ENCODE data around the gene PLXDC2.

PLXDC2 gene

GRCh38 chr10:20144268-20144667 is 328.0 kb downstream of the PLXDC2 start:
- H4K20me1 ChIP-seq (ENCODE audit: insufficient read depth, low read length, poor library complexity, severe bottlenecking): no peaks in the 10 kb centered on the region
- H3K9me3 ChIP-seq (ENCODE audit: insufficient read depth, low read depth, low read length): no peaks in the 10 kb centered on the region
- no peak overlapping the region for H3K9ac ChIP-seq (ENCODE audit: low read depth, low read length, poor library complexity, severe bottlenecking)
- no peaks in the 10 kb centered on the region for H3K9me2 ChIP-seq (replicated peaks; ENCODE audit: low read depth, low read length)
- H3K4me1 ChIP-seq (ENCODE audit: insufficient read depth, low read length, poor library complexity, severe bottlenecking): no peaks in the 10 kb centered on the region
- TF ChIP-seq CTCF (conservative IDR thresholded peaks at IDR 0.05; ENCODE audit: low read length): no peak
- no peak for TF ChIP-seq EZH2phosphoT487 (IDR thresholded peaks at IDR 0.05; ENCODE audit: borderline replicate concordance)
- no peaks in the 10 kb centered on the region for H3F3A ChIP-seq (ENCODE audit: low read depth)
- no peak overlapping the region for H3K4me2 ChIP-seq (ENCODE audit: low read depth, low read length, poor library complexity, severe bottlenecking)
- no peak overlapping the region for H2AFZ ChIP-seq (ENCODE audit: low read length)
- H3K4me3 ChIP-seq (ENCODE audit: low read length, poor library complexity, severe bottlenecking): no peak overlapping the region
- H3K27me3 ChIP-seq (ENCODE audit: insufficient read depth, low read length, poor library complexity, severe bottlenecking): no peaks in the 10 kb centered on the region
- H3K36me3 ChIP-seq (ENCODE audit: insufficient read depth, low read length): no peaks in the 10 kb centered on the region
- no peaks in the 10 kb centered on the region for H3K79me2 ChIP-seq (ENCODE audit: insufficient read depth, low read length)

- H3K9ac ChIP-seq (ENCODE audit: low read depth, low read length, poor library complexity, severe bottlenecking): no peak overlapping the region
- no peaks in the 10 kb centered on the region for H3K27me3 ChIP-seq (ENCODE audit: insufficient read depth, low read length, poor library complexity, severe bottlenecking)
- H3K4me2 ChIP-seq (ENCODE audit: low read depth, low read length, poor library complexity, severe bottlenecking): no peak overlapping the region
- no peak overlapping the region for H3K4me3 ChIP-seq (ENCODE audit: low read length, poor library complexity, severe bottlenecking)
- H2AFZ ChIP-seq (ENCODE audit: low read length): no peak overlapping the region
- H3K9me2 ChIP-seq (replicated peaks; ENCODE audit: low read depth, low read length): no peaks in the 10 kb centered on the region
- no peaks in the 10 kb centered on the region for H3K9me3 ChIP-seq (ENCODE audit: insufficient read depth, low read depth, low read length)
- no peak for TF ChIP-seq CTCF (conservative IDR thresholded peaks at IDR 0.05; ENCODE audit: low read length)
- TF ChIP-seq EZH2phosphoT487 (IDR thresholded peaks at IDR 0.05; ENCODE audit: borderline replicate concordance): no peak
- H3F3A ChIP-seq (ENCODE audit: low read depth): no peaks in the 10 kb centered on the region
- no peaks in the 10 kb centered on the region for H3K79me2 ChIP-seq (ENCODE audit: insufficient read depth, low read length)
- H3K36me3 ChIP-seq (ENCODE audit: insufficient read depth, low read length): no peaks in the 10 kb centered on the region
- H4K20me1 ChIP-seq (ENCODE audit: insufficient read depth, low read length, poor library complexity, severe bottlenecking): no peaks in the 10 kb centered on the region
- no peaks in the 10 kb centered on the region for H3K4me1 ChIP-seq (ENCODE audit: insufficient read depth, low read length, poor library complexity, severe bottlenecking)
These were observed 329.8 kb downstream of the PLXDC2 start for GRCh38 chr10:20146004-20146403.

GRCh38 chr10:20147684-20148083 is 331.5 kb downstream of the PLXDC2 start:
- no peak overlapping the region for H3K4me3 ChIP-seq (ENCODE audit: low read length, poor library complexity, severe bottlenecking)
- no peak overlapping the region for H3K4me2 ChIP-seq (ENCODE audit: low read depth, low read length, poor library complexity, severe bottlenecking)
- H3K36me3 ChIP-seq (ENCODE audit: insufficient read depth, low read length): no peaks in the 10 kb centered on the region
- no peak overlapping the region for H3K9ac ChIP-seq (ENCODE audit: low read depth, low read length, poor library complexity, severe bottlenecking)
- H3K9me2 ChIP-seq (replicated peaks; ENCODE audit: low read depth, low read length): no peaks in the 10 kb centered on the region
- H4K20me1 ChIP-seq (ENCODE audit: insufficient read depth, low read length, poor library complexity, severe bottlenecking): no peaks in the 10 kb centered on the region
- no peak overlapping the region for H2AFZ ChIP-seq (ENCODE audit: low read length)
- H3K4me1 ChIP-seq (ENCODE audit: insufficient read depth, low read length, poor library complexity, severe bottlenecking): no peaks in the 10 kb centered on the region
- no peaks in the 10 kb centered on the region for H3K27me3 ChIP-seq (ENCODE audit: insufficient read depth, low read length, poor library complexity, severe bottlenecking)
- TF ChIP-seq CTCF (conservative IDR thresholded peaks at IDR 0.05; ENCODE audit: low read length): no peak
- no peak for TF ChIP-seq EZH2phosphoT487 (IDR thresholded peaks at IDR 0.05; ENCODE audit: borderline replicate concordance)
- no peaks in the 10 kb centered on the region for H3K9me3 ChIP-seq (ENCODE audit: insufficient read depth, low read depth, low read length)
- no peaks in the 10 kb centered on the region for H3F3A ChIP-seq (ENCODE audit: low read depth)
- H3K79me2 ChIP-seq (ENCODE audit: insufficient read depth, low read length): no peaks in the 10 kb centered on the region

Data from Loucy (cell line).